MCF 10A (cell line): ENCODE data around the gene RPL27A. TPM values are rescaled to one million over a fixed set of nuclear protein-coding genes. Genes with fewer than 3 reads are reported as not detected.

Source experiments
- BruUV-seq: library from RNA; stranded (reverse); fragments of 400-500 nt; replicated peaks from 2 replicates; lab custom pipeline; 2021; lab: Mats Ljungman, UMichigan
- CTCF ChIA-PET: fragments of 300-600 bp; sonication (Branson Sonifier 250); formaldehyde crosslinking; extraction: SDS; loops from one replicate; lab custom pipeline; 2021; ENCODE audit warnings: antibody characterized with exemption, inconsistent platforms; lab: Yijun Ruan, JAX
- POLR2A ChIA-PET: fragments of 300-600, 350-650 bp; sonication (Branson Sonifier 250); formaldehyde crosslinking; extraction: SDS; loops from one replicate; lab custom pipeline; 2020; ENCODE audit warnings: antibody characterized with exemption, inconsistent platforms; lab: Yijun Ruan, JAX
- DNase-seq: peaks from one replicate; pipeline ENCODE4 v3.0.0-alpha.2; 2018; ENCODE audit not compliant: unreplicated experiment
- H3K27ac Mint-ChIP-seq: one replicate; pipeline ENCODE4 v1.8.0; 2022; ENCODE audit warnings: mild to moderate bottlenecking, low read depth, mixed read lengths; ENCODE audit not compliant: unreplicated experiment
- H3K27me3 Mint-ChIP-seq: one replicate; pipeline ENCODE4 v1.8.0; 2022; ENCODE audit warnings: mixed read lengths; ENCODE audit not compliant: insufficient read depth, unreplicated experiment
- H3K36me3 Mint-ChIP-seq: one replicate; pipeline ENCODE4 v1.8.0; 2022; ENCODE audit warnings: mild to moderate bottlenecking, moderate library complexity, mixed read lengths; ENCODE audit not compliant: insufficient read depth, unreplicated experiment
- H3K4me1 Mint-ChIP-seq: one replicate; pipeline ENCODE4 v1.8.0; 2022; ENCODE audit warnings: mixed read lengths; ENCODE audit not compliant: insufficient read depth, unreplicated experiment
- H3K4me3 Mint-ChIP-seq: one replicate; pipeline ENCODE4 v1.8.0; 2022; ENCODE audit warnings: mild to moderate bottlenecking, moderate library complexity, mixed read lengths; ENCODE audit not compliant: unreplicated experiment
- H3K9me3 Mint-ChIP-seq: one replicate; pipeline ENCODE4 v1.8.0; 2022; ENCODE audit warnings: mixed read lengths; ENCODE audit not compliant: unreplicated experiment
- intact Hi-C: fragments of 100-400 bp; cut with micrococcal nuclease; formaldehyde crosslinking; loops from 2 replicates; pipeline ENCODE4 v1.14.1; 2022
- total RNA-seq: library from RNA; stranded (reverse); gene quantifications from 2 replicates; pipeline ENCODE4 v1.2.3, GENCODE V29; 2022
- TF ChIP-seq, protein P1 (sequence below): fragments of 200-600 bp; IDR thresholded peaks from one replicate; pipeline ENCODE4 v1.8.0; 2022; ENCODE audit warnings: antibody characterized with exemption, mild to moderate bottlenecking; ENCODE audit not compliant: unreplicated experiment

The RPL27A gene
- total RNA-seq, 1 experiment from 2014 or later, result 1,377 TPM

DNA sequence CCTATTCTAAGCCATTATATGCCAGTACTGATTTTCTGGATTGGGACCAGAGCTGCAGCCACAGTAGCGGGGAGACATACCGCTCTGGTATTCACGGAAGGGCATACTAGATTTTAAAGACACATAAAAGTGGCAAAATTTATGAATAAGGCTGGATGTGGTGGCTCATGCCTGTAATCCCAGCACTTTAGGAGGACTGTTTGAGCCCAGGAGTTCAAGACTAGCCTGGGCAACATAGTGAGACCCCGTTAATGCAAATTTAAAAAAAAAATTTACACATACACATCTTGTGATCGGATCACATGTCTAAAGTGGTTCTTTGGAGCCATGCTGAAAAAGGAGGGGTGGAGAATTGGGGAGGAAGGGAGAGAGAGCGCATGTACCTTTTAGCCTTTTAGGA is 9.0 kb downstream of the RPL27A start:
- no peaks in the 10 kb centered on the region for H3K27me3 Mint-ChIP-seq
- H3K9me3 Mint-ChIP-seq, result no peaks in the 10 kb centered on the region
- no peak overlapping the region for H3K4me3 Mint-ChIP-seq
- TF ChIP-seq, protein P1, sequence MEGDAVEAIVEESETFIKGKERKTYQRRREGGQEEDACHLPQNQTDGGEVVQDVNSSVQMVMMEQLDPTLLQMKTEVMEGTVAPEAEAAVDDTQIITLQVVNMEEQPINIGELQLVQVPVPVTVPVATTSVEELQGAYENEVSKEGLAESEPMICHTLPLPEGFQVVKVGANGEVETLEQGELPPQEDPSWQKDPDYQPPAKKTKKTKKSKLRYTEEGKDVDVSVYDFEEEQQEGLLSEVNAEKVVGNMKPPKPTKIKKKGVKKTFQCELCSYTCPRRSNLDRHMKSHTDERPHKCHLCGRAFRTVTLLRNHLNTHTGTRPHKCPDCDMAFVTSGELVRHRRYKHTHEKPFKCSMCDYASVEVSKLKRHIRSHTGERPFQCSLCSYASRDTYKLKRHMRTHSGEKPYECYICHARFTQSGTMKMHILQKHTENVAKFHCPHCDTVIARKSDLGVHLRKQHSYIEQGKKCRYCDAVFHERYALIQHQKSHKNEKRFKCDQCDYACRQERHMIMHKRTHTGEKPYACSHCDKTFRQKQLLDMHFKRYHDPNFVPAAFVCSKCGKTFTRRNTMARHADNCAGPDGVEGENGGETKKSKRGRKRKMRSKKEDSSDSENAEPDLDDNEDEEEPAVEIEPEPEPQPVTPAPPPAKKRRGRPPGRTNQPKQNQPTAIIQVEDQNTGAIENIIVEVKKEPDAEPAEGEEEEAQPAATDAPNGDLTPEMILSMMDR, result no peak
- peaks cover 92% of the 10 kb centered on the region for H3K36me3 Mint-ChIP-seq
- BruUV-seq, result no TSS peak
- H3K27ac Mint-ChIP-seq, result no peak overlapping the region
- H3K4me1 Mint-ChIP-seq, result peaks cover 16% of the 10 kb centered on the region
- intact Hi-C loops, result no loop called here
- ChIA-PET CTCF (interaction anchor here (0.6 to 0.7 kb wide), 2 partner anchors 54 to 184 kb away, joined by 4 to 5 read pairs; no protein-coding TSS in a partner anchor), POLR2A (interaction anchor here (0.8 to 3.9 kb wide), 7 partner anchors 9 to 272 kb away, joined by 3 to 36 read pairs (median 5); partner anchors contain the start of genes RPL27A, TMEM9B and TRIM66)
- DNase-seq, result no peak

- ChIA-PET CTCF (no interaction called here), POLR2A (interaction anchor here (1.1 kb wide), 1 partner anchor 9 kb away, joined by 3 read pairs; no protein-coding TSS in a partner anchor)
- Mint-ChIP-seq H3K27ac (no peak overlapping the region), H3K4me3 (no peak overlapping the region), H3K9me3 (no peaks in the 10 kb centered on the region), H3K4me1 (peaks cover 16% of the 10 kb centered on the region), H3K27me3 (no peaks in the 10 kb centered on the region), H3K36me3 (peaks cover 92% of the 10 kb centered on the region)
- intact Hi-C loops, result no loop called here
- TF ChIP-seq, protein P1, result no peak
- no peak for DNase-seq
- BruUV-seq, result no TSS peak
Measured at GRCh38 chr11:8692417-8692816, 9.8 kb downstream of the RPL27A start.

DNA sequence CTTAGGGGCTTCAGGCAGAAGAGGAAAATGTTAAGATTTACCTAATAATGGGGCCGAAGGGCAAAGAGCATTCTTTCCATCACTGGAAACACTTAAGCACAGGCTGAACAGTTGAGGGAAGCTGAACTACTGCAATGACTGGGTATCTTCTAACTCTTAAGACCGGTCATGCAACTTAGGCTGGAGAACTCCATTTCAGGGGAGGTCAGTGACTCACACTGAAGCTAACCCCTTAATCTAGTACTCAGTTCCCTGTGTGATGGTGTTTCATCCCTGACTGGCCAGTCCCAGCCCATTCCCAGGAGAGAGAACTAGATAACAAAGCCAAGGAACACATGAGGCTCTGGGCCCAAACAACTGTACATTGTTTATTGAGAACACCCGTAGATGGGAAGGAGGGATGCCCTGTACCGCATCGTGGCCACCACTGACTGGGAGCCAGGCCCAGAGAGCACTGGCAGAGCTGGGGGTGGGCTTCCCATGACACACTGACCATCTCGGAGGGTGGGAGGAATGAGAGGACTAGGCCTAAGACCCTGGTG is 10.5 kb downstream of the RPL27A start:
- no peak for DNase-seq
- H3K4me3 Mint-ChIP-seq, result no peak overlapping the region
- TF ChIP-seq, protein P1, result no peak
- peaks cover 89% of the 10 kb centered on the region for H3K36me3 Mint-ChIP-seq
- ChIA-PET POLR2A (interaction anchor here (1.1 kb wide), 1 partner anchor 10 kb away, joined by 3 read pairs; no protein-coding TSS in a partner anchor), CTCF (interaction anchor here (0.5 to 0.6 kb wide), 2 partner anchors 76 to 267 kb away, joined by 3 read pairs; no protein-coding TSS in a partner anchor)
- H3K27ac Mint-ChIP-seq, result no peak overlapping the region
- H3K27me3 Mint-ChIP-seq, result no peaks in the 10 kb centered on the region
- no TSS peak for BruUV-seq
- peaks cover 11% of the 10 kb centered on the region for H3K4me1 Mint-ChIP-seq
- intact Hi-C loops, result no loop called here
- H3K9me3 Mint-ChIP-seq, result no peaks in the 10 kb centered on the region

- no peaks in the 10 kb centered on the region for H3K9me3 Mint-ChIP-seq
- TF ChIP-seq, protein P1, result no peak
- no peak for DNase-seq
- no TSS peak for BruUV-seq
- intact Hi-C loops, result no loop called here
- H3K27ac Mint-ChIP-seq, result no peak overlapping the region
- POLR2A ChIA-PET, result interaction anchor here (1.1 kb wide), 1 partner anchor 10 kb away, joined by 3 read pairs; no protein-coding TSS in a partner anchor
- peaks cover 8% of the 10 kb centered on the region for H3K4me1 Mint-ChIP-seq
- H3K4me3 Mint-ChIP-seq, result no peak overlapping the region
- no peaks in the 10 kb centered on the region for H3K27me3 Mint-ChIP-seq
- CTCF ChIA-PET, result interaction anchor here (0.5 to 0.6 kb wide), 2 partner anchors 76 to 266 kb away, joined by 3 read pairs; no protein-coding TSS in a partner anchor
- peaks cover 85% of the 10 kb centered on the region for H3K36me3 Mint-ChIP-seq
Measured at GRCh38 chr11:8693555-8693954, 11.0 kb downstream of the RPL27A start.
